NCI-H510A treated with DMSO at 0.1 percent for 48 hours (cell line): ENCODE results near the gene TMEM30A.
A peak's percentile ranks its signal among the peaks of the same experiment; 100 is the strongest.

Experiments
- DNase-seq: peaks from one replicate; lab custom pipeline; 2025; lab: John Stamatoyannopoulos, UW

The TMEM30A gene

GRCh38 chr6:75291744-75292143, 7.2 kb upstream of the TMEM30A start:
- DNase-seq: no peak

DNA sequence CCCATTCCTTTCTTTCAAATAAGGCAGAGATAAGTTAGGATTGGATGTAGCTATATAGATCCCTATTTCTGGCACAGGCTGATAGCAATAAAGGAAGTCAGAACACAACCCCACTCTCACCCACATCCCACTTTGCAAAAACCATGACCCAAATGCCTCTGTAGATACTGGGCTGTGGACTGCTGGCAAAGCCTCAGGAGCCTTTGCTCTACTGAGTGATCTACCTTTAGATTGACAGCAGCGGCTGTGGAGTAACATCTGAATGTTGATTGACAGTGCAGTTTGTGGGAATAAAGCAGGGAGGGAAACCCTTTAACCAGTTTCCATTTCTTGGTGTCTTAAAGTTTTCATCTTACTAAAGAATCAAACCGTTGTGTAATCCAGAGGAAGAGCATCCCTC, 6.7 kb upstream of the TMEM30A start:
- DNase-seq: no peak

DNA sequence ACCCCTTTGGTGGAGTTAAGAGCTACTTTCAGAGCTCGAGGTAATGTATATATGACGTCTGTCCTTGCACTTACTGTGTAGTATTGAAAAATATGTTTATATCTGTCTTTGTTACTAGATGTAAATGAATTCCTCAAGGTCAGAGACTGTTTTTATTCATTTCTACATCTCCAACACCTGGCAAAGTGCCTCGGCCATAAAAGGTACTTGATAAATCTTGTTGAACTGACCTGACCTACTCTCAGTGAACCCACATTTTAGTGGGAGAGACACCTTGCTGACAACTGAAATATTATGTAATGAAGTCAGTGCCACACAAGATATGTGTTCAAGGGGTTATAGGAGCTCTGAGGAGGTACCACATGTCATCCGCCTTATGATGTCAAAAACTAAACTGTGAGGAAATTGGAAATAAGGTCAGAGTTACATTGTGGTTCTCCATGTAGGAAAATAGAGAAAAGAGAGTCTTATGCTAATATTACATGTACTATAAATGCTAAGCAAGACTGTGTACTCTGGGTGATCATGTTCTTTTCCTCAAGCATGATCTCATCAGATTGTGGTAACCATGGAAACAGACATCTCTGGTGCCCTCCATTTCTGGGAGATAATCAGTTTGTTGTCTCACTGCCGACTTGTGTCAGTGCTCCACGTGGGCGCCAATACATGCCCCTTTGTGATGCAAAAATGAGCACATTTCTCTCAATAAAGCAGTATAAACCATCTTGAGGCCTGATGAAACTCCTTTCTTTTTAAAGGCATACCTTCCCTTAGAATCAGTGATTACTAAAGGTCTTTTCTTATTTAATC, 5.7 kb upstream of the TMEM30A start:
- no peak for DNase-seq

DNA sequence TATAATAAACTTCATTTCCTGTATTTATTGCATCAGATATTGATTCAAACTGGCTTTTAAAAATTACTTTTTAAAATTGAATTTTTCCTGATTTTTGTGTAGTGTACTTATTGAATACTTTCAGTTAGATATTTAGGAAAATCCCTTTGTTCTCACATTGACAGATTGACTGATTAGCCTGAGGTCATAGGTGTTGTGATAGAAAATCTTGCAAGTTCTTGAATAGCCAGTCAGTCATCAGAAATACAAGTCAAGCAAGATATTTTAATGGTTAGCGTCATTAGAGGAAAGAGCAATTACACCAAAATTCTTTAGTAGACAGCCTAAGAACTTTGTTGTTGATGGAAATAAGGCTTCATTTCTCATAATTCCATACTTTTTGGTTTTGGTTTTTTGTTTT, 3.4 kb upstream of the TMEM30A start:
- DNase-seq: no peak

- no peak for DNase-seq
Observed at GRCh38 chr6:75287424-75287823, 2.8 kb upstream of the TMEM30A start.

GRCh38 chr6:75286955-75287354, 2.4 kb upstream of the TMEM30A start:
- DNase-seq: no peak

GRCh38 chr6:75285283-75285639, 669 bp upstream of the TMEM30A start:
- peak; percentile 45 for DNase-seq

- no peak for DNase-seq
Observed at GRCh38 chr6:75283907-75284631, 523 bp downstream of the TMEM30A start.

DNA sequence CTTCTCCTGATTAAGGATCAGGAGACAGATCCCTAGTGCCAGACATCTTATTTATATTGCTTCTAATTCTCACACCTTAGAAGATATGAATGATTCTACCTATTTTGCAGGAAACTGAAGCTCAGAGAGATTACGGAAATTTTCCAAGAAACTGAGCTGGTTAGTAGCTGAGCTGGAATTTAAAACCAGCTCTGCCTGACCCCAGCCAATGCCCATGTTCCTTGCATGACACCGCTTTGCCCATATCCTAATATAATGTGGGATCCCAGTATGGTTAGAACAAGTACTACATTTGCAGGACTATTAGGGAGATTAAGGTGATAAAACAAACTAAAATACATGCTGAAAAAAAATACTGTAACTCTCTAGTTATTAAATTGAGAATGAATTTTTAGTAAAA, 1.9 kb downstream of the TMEM30A start:
- DNase-seq: no peak

DNA sequence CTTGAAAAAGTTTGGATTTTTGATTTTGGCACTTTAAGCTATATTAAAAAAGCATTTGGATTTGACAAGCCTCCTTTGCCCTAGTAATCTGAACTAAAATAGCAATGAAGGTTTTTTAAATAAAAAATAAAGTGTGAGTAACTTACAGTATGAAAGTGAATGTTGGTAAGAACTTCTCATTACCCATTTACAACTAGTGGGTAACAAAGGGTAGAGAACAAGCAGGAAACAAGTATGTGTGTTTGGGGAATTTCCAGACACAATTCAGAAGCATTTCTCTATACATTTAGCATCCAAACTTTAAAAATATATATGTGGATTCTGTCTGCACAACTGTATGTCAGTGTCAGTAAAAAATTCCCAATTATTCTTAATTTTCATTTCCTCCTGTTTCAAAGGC, 2.9 kb downstream of the TMEM30A start:
- no peak for DNase-seq

DNA sequence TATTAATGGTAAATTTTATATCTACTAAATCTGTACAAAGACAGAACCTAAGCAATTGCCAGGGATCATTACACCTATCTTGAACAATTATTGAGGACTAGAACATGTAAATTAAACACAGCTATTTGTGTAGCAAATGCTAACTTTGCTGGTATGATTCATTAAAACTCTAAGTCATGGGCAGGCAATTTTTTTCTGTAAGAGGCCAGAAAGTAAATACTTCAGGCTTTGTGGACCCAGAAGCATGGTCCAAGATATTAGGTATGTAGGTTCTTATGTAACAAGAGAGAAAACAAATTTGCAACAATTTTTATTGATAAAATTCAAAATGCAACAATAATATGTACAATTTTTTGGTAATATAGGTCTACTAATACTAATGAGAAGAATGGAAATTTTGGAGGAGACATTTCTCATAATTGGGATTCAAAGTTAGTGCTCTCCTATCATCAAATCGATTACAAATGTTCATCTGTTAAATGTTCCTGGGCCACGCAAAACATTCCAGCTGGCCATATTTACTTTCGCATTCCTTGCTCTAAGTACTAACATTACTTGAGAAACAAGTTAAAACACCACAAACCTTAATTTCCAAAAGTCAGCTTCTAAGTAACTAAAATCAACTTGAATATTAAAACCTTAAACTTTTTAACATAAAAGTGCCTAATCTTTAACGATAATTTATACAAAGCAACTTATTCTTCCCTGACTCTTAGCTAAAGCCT, 4.3 kb downstream of the TMEM30A start:
- DNase-seq: no peak

DNA sequence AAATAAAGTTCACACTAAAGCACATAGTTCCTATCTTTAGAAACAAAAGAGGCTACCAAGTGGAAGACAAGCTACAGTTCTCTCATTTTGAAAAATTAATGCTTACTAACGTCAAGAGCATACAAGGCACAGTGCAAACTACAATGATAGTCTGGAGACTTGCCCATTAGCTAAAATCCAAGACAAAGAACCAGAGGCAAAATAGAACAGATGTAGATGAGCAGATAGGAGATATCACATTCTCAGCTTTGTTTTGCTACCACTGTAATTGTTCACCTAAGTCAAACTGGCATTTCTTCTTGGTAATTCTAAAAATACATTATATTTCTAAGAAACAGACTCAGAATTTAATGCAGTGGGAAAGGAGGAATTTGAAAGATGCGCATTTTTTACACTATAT, 5.2 kb downstream of the TMEM30A start:
- DNase-seq: no peak

GRCh38 chr6:75278474-75279077, 6.0 kb downstream of the TMEM30A start:
- DNase-seq: no peak

DNA sequence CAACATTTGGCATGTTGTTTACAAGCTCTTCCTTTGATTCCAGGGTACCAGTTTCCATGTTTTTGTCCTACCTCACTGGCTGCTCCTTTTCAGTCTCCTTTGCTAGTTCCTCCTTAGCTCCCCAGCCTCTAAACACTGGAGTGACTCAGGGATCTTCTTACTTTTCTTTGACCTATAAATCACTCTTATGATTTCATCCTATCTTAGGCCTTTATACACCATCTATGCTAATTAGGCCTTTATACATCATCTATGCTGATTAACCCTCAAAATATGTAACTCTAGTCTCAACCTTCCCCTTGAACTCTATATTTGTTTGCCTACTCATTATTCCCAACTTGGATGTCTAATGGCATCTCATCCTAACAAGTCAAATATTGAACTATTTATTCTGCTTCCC, 9.5 kb downstream of the TMEM30A start:
- DNase-seq: no peak

GRCh38 chr6:75273009-75273408, 11.6 kb downstream of the TMEM30A start:
- DNase-seq: no peak

- DNase-seq: no peak
Observed at GRCh38 chr6:75272145-75272840, 12.3 kb downstream of the TMEM30A start.

GRCh38 chr6:75268988-75269354, 15.6 kb downstream of the TMEM30A start:
- no peak for DNase-seq

- no peak for DNase-seq
Observed at GRCh38 chr6:75268121-75268987, 16.2 kb downstream of the TMEM30A start.

DNA sequence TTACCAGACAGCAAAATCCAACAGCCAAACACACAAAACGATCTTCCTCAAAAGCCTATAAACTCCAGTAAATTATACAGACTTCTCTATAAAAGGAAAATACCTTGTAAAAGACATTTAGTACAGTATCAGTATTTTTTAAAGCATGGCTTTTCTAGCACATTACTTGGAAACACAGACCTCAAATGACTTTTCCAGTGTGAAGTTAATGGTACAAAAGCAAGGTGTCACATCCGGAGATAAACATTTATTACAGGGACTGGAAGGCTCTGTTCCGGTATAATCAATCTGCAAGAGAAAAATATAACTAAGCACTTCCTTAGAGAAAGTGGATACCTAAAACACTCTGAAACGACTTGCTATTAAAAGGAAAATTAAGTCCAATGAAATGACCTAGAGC, 17.1 kb downstream of the TMEM30A start:
- no peak for DNase-seq

- DNase-seq: peak; percentile 15
Observed at GRCh38 chr6:75266716-75267291, 17.8 kb downstream of the TMEM30A start.

GRCh38 chr6:75263401-75263750, 21.2 kb downstream of the TMEM30A start:
- no peak for DNase-seq
